SK-N-MC (cell line): ENCODE data around the gene SFSWAP.

Experiments used
- EZH2 ChIP-seq: fragments of 200-600 bp; sonication (generic); IDR thresholded peaks from one replicate; pipeline ENCODE4 v1.6.1; 2017; ENCODE audit warnings: antibody characterized with exemption
- FOXP2 ChIP-seq: optimal IDR thresholded peaks from 2 replicates; pipeline ENCODE3; 2011; ENCODE audit warnings: mild to moderate bottlenecking, moderate library complexity; ENCODE audit not compliant: insufficient read depth; ENCODE audit errors: extremely low read length, control extremely low read depth

DNA sequence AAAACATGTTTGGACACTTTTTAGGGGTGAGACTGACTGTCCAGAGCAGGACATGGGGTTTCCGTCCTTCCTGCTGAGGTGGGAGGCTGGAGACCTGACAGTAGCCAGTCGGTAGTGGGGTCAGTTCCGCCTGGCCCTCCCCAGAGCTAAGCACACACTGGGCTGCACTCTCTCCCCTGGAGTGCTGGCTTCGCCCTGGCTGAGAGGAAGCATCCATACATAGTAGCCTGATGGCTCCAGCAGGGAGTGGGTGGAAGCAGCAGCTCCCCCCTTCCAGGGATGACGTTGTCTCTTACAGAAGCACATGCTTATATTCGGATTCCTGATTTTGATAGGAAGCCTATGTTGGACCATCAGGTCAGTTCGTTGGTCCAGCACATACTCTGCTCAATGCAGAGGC, 40.4 kb downstream of the SFSWAP start:
- no peak for TF ChIP-seq EZH2
- TF ChIP-seq FOXP2: no peak
